Activated CD8-positive, alpha-beta memory T cell treated with anti-CD3 and anti-CD28 coated beads for 4 hours (primary cell): Measurements from ENCODE around the gene ACOT7.
"Not testable (repeated sequence)": the region's sequence is repeated elsewhere in the genome, so short reads cannot be mapped to it uniquely, and the experiment has no call there.

ENCODE experiments used
- DNase-seq, 2 donors: peaks; one replicate each; pipeline ENCODE4 v3.0.0-alpha.2; 2020; ENCODE audit warnings: low read depth in 2 of 2

ACOT7 gene

GRCh38 chr1:6310116-6310848 is 83.3 kb downstream of the ACOT7 start:
- DNase-seq = no peak

- DNase-seq = no peak
These were observed 84.0 kb downstream of the ACOT7 start for GRCh38 chr1:6309564-6309963.

- DNase-seq = no peak
These were observed 85.1 kb downstream of the ACOT7 start for GRCh38 chr1:6308449-6308848.

GRCh38 chr1:6307682-6308081 is 85.9 kb downstream of the ACOT7 start:
- not testable (repeated sequence) for DNase-seq

GRCh38 chr1:6307099-6307498 is 86.5 kb downstream of the ACOT7 start:
- no peak for DNase-seq

GRCh38 chr1:6303397-6304012 is 90.1 kb downstream of the ACOT7 start:
- DNase-seq = no peak

- no peak for DNase-seq
These were observed 91.0 kb downstream of the ACOT7 start for GRCh38 chr1:6302568-6302967.

GRCh38 chr1:6301526-6301925 is 92.0 kb downstream of the ACOT7 start:
- DNase-seq = no peak

GRCh38 chr1:6300342-6301048 is 93.1 kb downstream of the ACOT7 start:
- no peak for DNase-seq

- DNase-seq = no peak
These were observed 93.9 kb downstream of the ACOT7 start for GRCh38 chr1:6299557-6300165.

- no peak for DNase-seq
These were observed 94.6 kb downstream of the ACOT7 start for GRCh38 chr1:6298940-6299465.

- DNase-seq = no peak
These were observed 95.0 kb downstream of the ACOT7 start for GRCh38 chr1:6298530-6298929.

GRCh38 chr1:6295910-6296309 is 97.7 kb downstream of the ACOT7 start:
- DNase-seq = no peak

GRCh38 chr1:6294890-6295556 is 98.5 kb downstream of the ACOT7 start:
- no peak for DNase-seq

- DNase-seq = peak in 1 of 2 donors; percentile 1
These were observed 99.3 kb downstream of the ACOT7 start for GRCh38 chr1:6294080-6294889.

- DNase-seq = no peak
These were observed 101.5 kb downstream of the ACOT7 start for GRCh38 chr1:6292102-6292501.

GRCh38 chr1:6288665-6289064 is 104.9 kb downstream of the ACOT7 start:
- no peak for DNase-seq

GRCh38 chr1:6288026-6288425 is 105.5 kb downstream of the ACOT7 start:
- DNase-seq = no peak

- DNase-seq = no peak
These were observed 106.1 kb downstream of the ACOT7 start for GRCh38 chr1:6287431-6287886.

GRCh38 chr1:6287029-6287428 is 106.5 kb downstream of the ACOT7 start:
- no peak for DNase-seq

- DNase-seq = no peak
These were observed 107.3 kb downstream of the ACOT7 start for GRCh38 chr1:6286266-6286665.
